Aorta (tissue), 5 donors: ENCODE measurements around the gene SHKBP1. TPM values are rescaled to one million over a fixed set of nuclear protein-coding genes. Genes with fewer than 3 reads are reported as not detected.

Source experiments
- ATAC-seq: fragments of 200-7000 bp; cut with Tn5 transposase; one replicate; pipeline ENCODE4 v1.9.1; 2022; ENCODE audit warnings: moderate library complexity; ENCODE audit not compliant: low FRiP score
- DNase-seq, 2 donors: peaks; one replicate each; pipeline ENCODE4 v3.0.0-alpha.2; 2020
- H3K27ac ChIP-seq, 2 donors: one replicate each; pipeline ENCODE4 v1.5.1; 2013; ENCODE audit warnings: low read length in 2 of 2, mild to moderate bottlenecking in 2 of 2, moderate library complexity in 2 of 2, control low read depth in 1 of 2, inconsistent platforms in 1 of 2, low read depth in 1 of 2
- H3K27me3 ChIP-seq, 2 donors: one replicate each; pipeline ENCODE4 v1.6.1; 2013; ENCODE audit warnings: control low read depth in 1 of 2, low read length in 1 of 2, mild to moderate bottlenecking in 1 of 2, moderate library complexity in 1 of 2; ENCODE audit not compliant: insufficient read depth in 2 of 2, control insufficient read depth in 1 of 2
- H3K36me3 ChIP-seq, 2 donors: one replicate each; pipeline ENCODE4 v1.6.1; 2013; ENCODE audit warnings: control low read depth in 1 of 2, low read length in 1 of 2, mild to moderate bottlenecking in 1 of 2; ENCODE audit not compliant: insufficient read depth in 2 of 2, control insufficient read depth in 1 of 2
- H3K4me1 ChIP-seq, 2 donors: one replicate each; pipeline ENCODE4 v1.6.1; 2013; ENCODE audit warnings: low read length in 2 of 2, control low read depth in 1 of 2, mild to moderate bottlenecking in 1 of 2, moderate library complexity in 1 of 2; ENCODE audit not compliant: insufficient read depth in 2 of 2, control insufficient read depth in 1 of 2
- H3K4me3 ChIP-seq, 2 donors: one replicate each; pipeline ENCODE4 v1.5.1; 2013; ENCODE audit warnings: low read length in 2 of 2, control low read depth in 1 of 2, mild to moderate bottlenecking in 1 of 2
- H3K9me3 ChIP-seq: one replicate; pipeline ENCODE4 v1.6.1; 2013; ENCODE audit warnings: mild to moderate bottlenecking, low read length; ENCODE audit not compliant: control insufficient read depth
- WGBS, 2 donors: extraction: QIAGEN DNeasy Blood & Tissue Kit; methylation state at CpG; one replicate each; pipeline ENCODE4 v1.1.7; 2013; 5-methylcytosine and 5-hydroxymethylcytosine counted together
- intact Hi-C, 2 donors: fragments of 100-400 bp; cut with DNase I; formaldehyde crosslinking; loops; one replicate each; pipeline versions ENCODE4 v1.14.2 to v1.15.0; 2022
- polyA plus RNA-seq, 2 donors: library from polyadenylated mRNA; stranded (reverse); fragments of 200-250 nt; gene quantifications; one replicate each; pipeline ENCODE4 v1.2.3, GENCODE V29; 2013
- total RNA-seq, 2 donors: library from RNA; stranded (reverse); fragmentation: NEBNext Ultra II Directional; extraction: Animal tissue kit (Norgen Biotek cat#: 25700); gene quantifications; one replicate each; pipeline ENCODE4 v1.2.1, GENCODE V29; 2021
- donor health status: healthy with polysubstance abuse.
- donor health status: Bipolar disorder and iron deficiency.
- donor health status: DM: no; HTN: no; CAD: no.
- donor health status: DM: no; HTN: no; CAD: no.
- donor health status: DM: yes; HTN: yes; CAD: no.

Gene SHKBP1
- total and polyA plus RNA-seq, 4 donors = 29.4 to 150 (median 64.6) TPM

GRCh38 chr19:40594657-40595091 is 18.0 kb downstream of the SHKBP1 start:
- H3K27ac ChIP-seq = no peak overlapping the region
- H3K4me1 ChIP-seq = no peaks in the 10 kb centered on the region
- intact Hi-C loops = loop anchor here (5.0 to 10.0 kb wide), 4 partner anchors 52 to 287 kb away; partner anchors contain the start of genes BLVRB (in 1 of the 2) and SPTBN4 (in 1 of the 2)
- DNase-seq = peak in 1 of 2 donors; percentile 46
- H3K9me3 ChIP-seq = no peaks in the 10 kb centered on the region
- no peak overlapping the region for H3K4me3 ChIP-seq
- no peaks in the 10 kb centered on the region for H3K27me3 ChIP-seq
- ATAC-seq = no peak
- no peaks in the 10 kb centered on the region for H3K36me3 ChIP-seq
- WGBS, 2 donors = 30 to 38% methylated on average over 13 of the region's 13 CpGs

GRCh38 chr19:40596608-40597328 is 20.1 kb downstream of the SHKBP1 start:
- intact Hi-C loops = loop anchor here (5.0 to 10.0 kb wide), 4 partner anchors 54 to 289 kb away; partner anchors contain the start of genes BLVRB (in 1 of the 2) and SPTBN4 (in 1 of the 2)
- no peaks in the 10 kb centered on the region for H3K36me3 ChIP-seq
- H3K4me3 ChIP-seq = no peak overlapping the region
- no peaks in the 10 kb centered on the region for H3K4me1 ChIP-seq
- DNase-seq (peak; percentile 76 to 91), ATAC-seq (peak; percentile 54)
- WGBS, 2 donors = 4 to 7% methylated on average over 31 to 53 of the region's 53 CpGs
- no peak overlapping the region for H3K27ac ChIP-seq
- H3K9me3 ChIP-seq = no peaks in the 10 kb centered on the region
- H3K27me3 ChIP-seq = no peaks in the 10 kb centered on the region

DNA sequence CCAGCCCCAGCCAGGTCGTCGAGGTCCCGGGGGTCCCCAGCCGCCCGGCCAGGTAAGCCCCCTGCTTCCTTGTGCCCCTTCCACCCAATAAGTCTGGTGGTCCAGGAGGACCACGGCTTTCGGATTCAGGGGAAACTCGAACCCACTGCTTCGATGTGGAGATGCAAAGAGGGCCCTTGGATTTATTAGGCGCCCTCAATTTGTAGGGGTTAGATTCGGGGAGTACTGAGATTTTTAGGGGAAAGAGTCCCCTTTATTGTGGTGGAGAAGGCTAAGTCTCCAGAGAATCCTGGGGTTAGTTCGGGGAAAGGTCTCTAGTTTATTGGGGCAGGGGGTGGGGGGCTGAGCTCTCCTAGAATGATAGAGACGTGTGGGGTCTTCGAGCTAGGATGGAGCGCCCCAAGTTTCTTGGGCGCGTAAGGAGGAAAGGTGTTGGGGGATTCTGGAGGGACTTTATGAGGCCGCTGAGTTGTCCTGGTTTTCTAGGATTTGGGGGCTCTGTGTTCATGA is 20.7 kb downstream of the SHKBP1 start:
- Histone ChIP-seq H3K9me3 (no peaks in the 10 kb centered on the region), H3K4me1 (no peaks in the 10 kb centered on the region), H3K4me3 (no peak overlapping the region), H3K27ac (no peak overlapping the region), H3K36me3 (no peaks in the 10 kb centered on the region), H3K27me3 (no peaks in the 10 kb centered on the region)
- ATAC-seq (no peak), DNase-seq (no peak)
- WGBS, 2 donors = 12 to 13% methylated on average over 18 of the region's 18 CpGs
- intact Hi-C loops = loop anchor here (5.0 to 10.0 kb wide), 4 partner anchors 55 to 290 kb away; partner anchors contain the start of genes BLVRB (in 1 of the 2) and SPTBN4 (in 1 of the 2)

DNA sequence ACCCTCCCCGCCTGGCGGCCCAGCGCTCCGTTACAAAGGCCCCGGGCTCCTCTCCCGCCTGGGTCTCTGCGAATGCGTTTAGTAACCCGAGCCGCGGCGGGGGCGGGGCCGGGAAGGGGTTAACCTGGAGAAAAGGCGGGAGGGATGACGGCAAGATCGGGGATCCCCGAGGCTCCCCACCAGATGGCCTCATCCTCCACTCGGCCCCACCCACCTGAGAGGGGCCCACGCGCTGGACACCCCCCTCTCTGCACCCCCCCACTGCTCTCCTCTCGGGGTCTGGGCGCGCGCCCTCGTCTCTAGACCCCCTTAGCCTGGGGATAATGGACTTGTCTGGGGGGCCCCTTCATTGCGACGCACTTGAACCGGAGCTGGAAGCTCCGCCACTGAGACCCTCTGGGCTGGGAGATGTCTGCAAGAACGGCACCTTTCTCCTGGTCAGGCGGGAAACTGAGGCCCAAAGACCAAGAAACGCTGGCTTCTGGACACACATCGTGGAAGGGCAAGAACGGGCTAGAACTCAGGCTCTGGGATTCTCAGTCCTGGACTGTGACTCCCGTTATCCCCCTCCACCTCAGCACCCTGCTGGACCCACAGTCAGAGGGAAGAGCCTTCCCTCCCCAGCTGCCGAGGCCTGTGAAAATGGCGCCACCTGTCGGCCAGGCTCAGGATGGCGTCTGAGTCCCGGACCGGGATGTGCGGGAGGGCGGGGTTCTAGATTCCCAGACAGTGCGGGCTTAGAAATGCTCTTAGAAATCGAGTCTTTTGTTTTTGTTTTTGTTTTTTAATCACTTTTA is 21.6 kb downstream of the SHKBP1 start:
- DNase-seq (peak; percentile 91 to 97), ATAC-seq (peak; percentile 84)
- Histone ChIP-seq H3K4me3 (no peak overlapping the region), H3K27ac (no peak overlapping the region), H3K4me1 (no peaks in the 10 kb centered on the region), H3K27me3 (no peaks in the 10 kb centered on the region), H3K9me3 (no peaks in the 10 kb centered on the region), H3K36me3 (no peaks in the 10 kb centered on the region)
- WGBS, 2 donors = 0 to 1% methylated on average over 36 to 46 of the region's 46 CpGs
- intact Hi-C loops = loop anchor here (2.0 to 10.0 kb wide), 5 partner anchors 56 to 291 kb away; partner anchors contain the start of genes BLVRB (in 1 of the 2) and SPTBN4 (in 1 of the 2)

GRCh38 chr19:40598918-40599307 is 22.2 kb downstream of the SHKBP1 start:
- WGBS, 2 donors = 7 to 9% methylated on average over 15 of the region's 15 CpGs

GRCh38 chr19:40599331-40599901 is 22.7 kb downstream of the SHKBP1 start:
- ATAC-seq = no peak
- H3K4me1 ChIP-seq = no peaks in the 10 kb centered on the region
- intact Hi-C loops = loop anchor here (2.0 to 10.0 kb wide), 5 partner anchors 57 to 292 kb away; partner anchors contain the start of genes BLVRB (in 1 of the 2) and SPTBN4 (in 1 of the 2)
- no peaks in the 10 kb centered on the region for H3K9me3 ChIP-seq
- H3K27me3 ChIP-seq = no peaks in the 10 kb centered on the region
- DNase-seq = peak in 1 of 2 donors; percentile 50
- H3K36me3 ChIP-seq = no peaks in the 10 kb centered on the region
- H3K27ac ChIP-seq = peak overlapping the region; percentile 48 to 61
- WGBS, 2 donors = 2 to 8% methylated on average over 9 of the region's 9 CpGs
- H3K4me3 ChIP-seq = no peak overlapping the region

More at GRCh38 chr19:40598918-40599307, 22.2 kb downstream of the SHKBP1 start:
- no peaks in the 10 kb centered on the region for H3K36me3 ChIP-seq
- DNase-seq = no peak
- ATAC-seq = no peak
- intact Hi-C loops = loop anchor here (2.0 to 10.0 kb wide), 5 partner anchors 57 to 292 kb away; partner anchors contain the start of genes BLVRB (in 1 of the 2) and SPTBN4 (in 1 of the 2)
- no peak overlapping the region for H3K4me3 ChIP-seq
- H3K27me3 ChIP-seq = no peaks in the 10 kb centered on the region
- H3K9me3 ChIP-seq = no peaks in the 10 kb centered on the region
- no peaks in the 10 kb centered on the region for H3K4me1 ChIP-seq
- H3K27ac ChIP-seq = peak overlapping the region in 1 of 2 donors; percentile 48

DNA sequence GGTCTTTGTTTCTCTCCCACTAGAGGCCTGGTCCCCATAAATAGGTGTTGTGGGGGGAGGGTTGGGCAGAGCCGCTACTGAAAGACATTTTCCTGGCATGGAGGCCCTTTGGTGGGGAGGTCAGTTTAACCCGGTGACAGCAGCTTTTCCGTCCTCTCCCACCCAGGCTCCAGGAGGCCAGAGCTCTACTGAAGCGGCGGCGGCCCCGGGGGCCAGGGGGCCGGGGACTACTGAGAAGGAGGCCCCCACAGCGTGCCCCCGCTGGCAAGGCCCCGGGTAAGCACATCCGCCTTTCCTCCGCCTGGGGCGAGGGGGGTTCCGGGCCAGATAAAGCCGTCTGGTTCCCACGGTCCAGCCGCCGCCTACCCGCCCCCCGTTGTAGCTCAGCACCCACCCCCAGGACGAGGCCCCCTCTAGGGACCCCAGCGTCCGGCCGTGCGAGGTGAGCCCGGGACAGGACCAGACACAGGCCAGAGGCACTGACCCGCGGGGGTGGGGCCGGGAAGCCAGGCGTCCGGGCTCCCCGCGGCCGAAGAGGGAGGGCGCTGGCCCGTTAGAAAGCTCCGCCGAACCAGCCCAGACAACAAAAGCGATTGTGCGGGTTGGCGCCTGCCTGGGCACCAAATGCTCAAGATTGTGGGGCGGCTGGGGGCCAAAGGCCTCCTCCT is 23.4 kb downstream of the SHKBP1 start:
- Histone ChIP-seq H3K36me3 (no peaks in the 10 kb centered on the region), H3K4me1 (no peaks in the 10 kb centered on the region), H3K4me3 (no peak overlapping the region), H3K9me3 (no peaks in the 10 kb centered on the region), H3K27me3 (no peaks in the 10 kb centered on the region), H3K27ac (peak overlapping the region; percentile 48 to 61)
- ATAC-seq = no peak
- DNase-seq = peak in 1 of 2 donors; percentile 57
- WGBS, 2 donors = 1% methylated on average over 27 to 43 of the region's 43 CpGs
- intact Hi-C loops = loop anchor here (2.0 to 10.0 kb wide), 8 partner anchors 37 to 293 kb away; partner anchors contain the start of genes BLVRB (in 2 of the 2), SPTBN4 (in 2 of the 2), C19orf47 (in 1 of the 2) and PLD3 (in 1 of the 2)
